VCaP (cell line): ENCODE results near the gene PURA.

ENCODE experiments used
- H3K27ac ChIP-seq: fragments of 450-650 bp; 2 replicates; pipeline ENCODE4 v1.5.1; 2017
- TF ChIP-seq, protein P1 (sequence below): fragments of 450-650 bp; conservative IDR thresholded peaks from 2 replicates; pipeline ENCODE4 v1.5.1; 2017; ENCODE audit warnings: mild to moderate bottlenecking, moderate library complexity

Gene PURA

GRCh38 chr5:140114341-140115185 is 654 bp downstream of the PURA start:
- H3K27ac ChIP-seq, result peak overlapping the region; percentile 94
- TF ChIP-seq, protein P1, sequence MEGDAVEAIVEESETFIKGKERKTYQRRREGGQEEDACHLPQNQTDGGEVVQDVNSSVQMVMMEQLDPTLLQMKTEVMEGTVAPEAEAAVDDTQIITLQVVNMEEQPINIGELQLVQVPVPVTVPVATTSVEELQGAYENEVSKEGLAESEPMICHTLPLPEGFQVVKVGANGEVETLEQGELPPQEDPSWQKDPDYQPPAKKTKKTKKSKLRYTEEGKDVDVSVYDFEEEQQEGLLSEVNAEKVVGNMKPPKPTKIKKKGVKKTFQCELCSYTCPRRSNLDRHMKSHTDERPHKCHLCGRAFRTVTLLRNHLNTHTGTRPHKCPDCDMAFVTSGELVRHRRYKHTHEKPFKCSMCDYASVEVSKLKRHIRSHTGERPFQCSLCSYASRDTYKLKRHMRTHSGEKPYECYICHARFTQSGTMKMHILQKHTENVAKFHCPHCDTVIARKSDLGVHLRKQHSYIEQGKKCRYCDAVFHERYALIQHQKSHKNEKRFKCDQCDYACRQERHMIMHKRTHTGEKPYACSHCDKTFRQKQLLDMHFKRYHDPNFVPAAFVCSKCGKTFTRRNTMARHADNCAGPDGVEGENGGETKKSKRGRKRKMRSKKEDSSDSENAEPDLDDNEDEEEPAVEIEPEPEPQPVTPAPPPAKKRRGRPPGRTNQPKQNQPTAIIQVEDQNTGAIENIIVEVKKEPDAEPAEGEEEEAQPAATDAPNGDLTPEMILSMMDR, result no peak

GRCh38 chr5:140115186-140115500 is 1.2 kb downstream of the PURA start:
- TF ChIP-seq, protein P1, result no peak
- H3K27ac ChIP-seq, result peak overlapping the region; percentile 94

- TF ChIP-seq, protein P1, result no peak
Measured at GRCh38 chr5:140116716-140117115, 2.8 kb downstream of the PURA start.

DNA sequence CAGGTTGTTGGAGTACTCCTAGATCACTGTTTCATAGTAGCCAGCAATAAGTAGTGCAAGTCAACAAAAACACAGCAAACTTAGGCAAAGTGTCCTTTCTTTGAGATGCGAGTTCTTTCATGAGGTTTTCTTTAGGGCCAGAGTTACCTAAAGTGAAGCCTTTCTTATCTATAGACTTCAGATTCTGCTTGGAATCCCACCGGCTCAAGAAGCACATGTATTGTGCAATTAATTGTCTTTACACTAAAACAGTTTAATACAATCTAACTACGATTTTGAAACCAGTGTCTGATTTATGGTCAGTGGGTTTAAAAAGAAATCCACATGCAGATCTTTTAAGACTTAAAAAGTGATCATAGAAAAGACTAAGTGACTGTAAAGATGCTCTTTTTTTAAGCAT is 3.6 kb downstream of the PURA start:
- peak overlapping the region; percentile 94 for H3K27ac ChIP-seq
- TF ChIP-seq, protein P1, result no peak

More at GRCh38 chr5:140116716-140117115, 2.8 kb downstream of the PURA start:
- H3K27ac ChIP-seq, result peak overlapping the region; percentile 94

DNA sequence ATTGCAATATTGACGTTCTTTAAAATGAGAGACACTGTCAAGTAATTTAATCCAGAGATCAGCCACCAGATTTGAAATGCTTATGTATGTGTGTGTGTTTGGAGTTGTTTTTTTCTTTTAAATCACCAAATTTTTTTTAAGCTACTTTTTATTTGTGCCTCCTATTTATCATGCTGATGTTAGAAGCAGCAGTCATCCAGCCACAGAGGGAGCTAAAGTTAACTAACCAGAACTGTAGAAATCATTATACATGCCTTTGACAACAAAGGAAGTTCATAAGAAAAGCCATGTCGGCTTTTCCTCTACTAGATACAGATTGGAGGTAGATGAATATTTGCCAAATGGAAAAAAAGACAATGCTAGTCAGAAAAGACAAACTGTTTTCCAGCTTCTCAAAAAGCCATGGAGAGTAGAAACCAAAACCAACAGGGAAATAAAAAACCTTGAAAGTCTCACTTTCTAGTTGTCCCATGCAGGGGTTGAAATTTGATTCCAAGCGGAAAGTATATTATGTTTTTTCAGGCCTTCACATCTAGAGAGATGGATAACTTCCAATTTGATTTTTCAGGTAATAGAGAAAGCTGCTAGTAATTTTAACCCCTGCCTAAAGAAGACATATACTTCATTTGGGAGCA is 4.5 kb downstream of the PURA start:
- H3K27ac ChIP-seq, result peak overlapping the region; percentile 94
- TF ChIP-seq, protein P1, result peak; percentile 44

GRCh38 chr5:140125637-140126036 is 11.7 kb downstream of the PURA start, which contains the start of gene IGIP:
TSS of gene IGIP (plus strand) at chr5:140125937. CDS start at chr5:140128477, 2,540 bp downstream.
- peak within 1 kb of the TSS; percentile 71 for H3K27ac ChIP-seq
- TF ChIP-seq, protein P1, result no peak

GRCh38 chr5:140126315-140127012 is 12.6 kb downstream of the PURA start:
- H3K27ac ChIP-seq, result peak overlapping the region; percentile 71
- TF ChIP-seq, protein P1, result no peak
